Neural crest cell (in vitro differentiated cells): ENCODE measurements around the gene PKIB. TPM values are rescaled to one million over a fixed set of nuclear protein-coding genes. Genes with fewer than 3 reads are reported as not detected.

Experiments
- DNase-seq: peaks from one replicate; pipeline ENCODE4 v3.0.0; 2021; ENCODE audit warnings: low read depth, mixed read lengths, low spot score
- H3K27ac Mint-ChIP-seq: one replicate; pipeline ENCODE4 v1.8.0; 2021; ENCODE audit warnings: mild to moderate bottlenecking, mixed read lengths; ENCODE audit not compliant: unreplicated experiment
- H3K27me3 Mint-ChIP-seq: 2 replicates; pipeline ENCODE4 v1.8.0; 2021; ENCODE audit warnings: low read depth, mild to moderate bottlenecking, mixed read lengths
- H3K36me3 Mint-ChIP-seq: 2 replicates; pipeline ENCODE4 v1.8.0; 2021; ENCODE audit warnings: low read depth, mild to moderate bottlenecking, mixed read lengths
- H3K4me1 Mint-ChIP-seq: 2 replicates; pipeline ENCODE4 v1.8.0; 2021; ENCODE audit warnings: mixed read lengths
- H3K4me3 Mint-ChIP-seq: one replicate; pipeline ENCODE4 v1.8.0; 2021; ENCODE audit warnings: mild to moderate bottlenecking, mixed read lengths
- H3K9me3 Mint-ChIP-seq: 2 replicates; pipeline ENCODE4 v1.8.0; 2021; ENCODE audit warnings: mixed read lengths
- total RNA-seq: library from RNA; stranded (reverse); gene quantifications from 2 replicates; pipeline ENCODE4 v1.2.1, GENCODE V29; 2021
- TF ChIP-seq, protein P1 (sequence below): fragments of 200-600 bp; sonication (generic); conservative IDR thresholded peaks from 2 replicates; pipeline ENCODE4 v1.5.0; 2021; ENCODE audit warnings: antibody characterized with exemption, mild to moderate bottlenecking

Gene PKIB
- total RNA-seq, 1 donor from 2014 or later = 86.4 TPM

- DNase-seq = no peak
- peaks cover 33% of the 10 kb centered on the region for H3K4me1 Mint-ChIP-seq
- H3K27me3 Mint-ChIP-seq = no peaks in the 10 kb centered on the region
- H3K36me3 Mint-ChIP-seq = peaks cover 2% of the 10 kb centered on the region
- H3K4me3 Mint-ChIP-seq = no peak overlapping the region
- TF ChIP-seq, protein P1, sequence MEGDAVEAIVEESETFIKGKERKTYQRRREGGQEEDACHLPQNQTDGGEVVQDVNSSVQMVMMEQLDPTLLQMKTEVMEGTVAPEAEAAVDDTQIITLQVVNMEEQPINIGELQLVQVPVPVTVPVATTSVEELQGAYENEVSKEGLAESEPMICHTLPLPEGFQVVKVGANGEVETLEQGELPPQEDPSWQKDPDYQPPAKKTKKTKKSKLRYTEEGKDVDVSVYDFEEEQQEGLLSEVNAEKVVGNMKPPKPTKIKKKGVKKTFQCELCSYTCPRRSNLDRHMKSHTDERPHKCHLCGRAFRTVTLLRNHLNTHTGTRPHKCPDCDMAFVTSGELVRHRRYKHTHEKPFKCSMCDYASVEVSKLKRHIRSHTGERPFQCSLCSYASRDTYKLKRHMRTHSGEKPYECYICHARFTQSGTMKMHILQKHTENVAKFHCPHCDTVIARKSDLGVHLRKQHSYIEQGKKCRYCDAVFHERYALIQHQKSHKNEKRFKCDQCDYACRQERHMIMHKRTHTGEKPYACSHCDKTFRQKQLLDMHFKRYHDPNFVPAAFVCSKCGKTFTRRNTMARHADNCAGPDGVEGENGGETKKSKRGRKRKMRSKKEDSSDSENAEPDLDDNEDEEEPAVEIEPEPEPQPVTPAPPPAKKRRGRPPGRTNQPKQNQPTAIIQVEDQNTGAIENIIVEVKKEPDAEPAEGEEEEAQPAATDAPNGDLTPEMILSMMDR = no peak
- no peak overlapping the region for H3K27ac Mint-ChIP-seq
- no peaks in the 10 kb centered on the region for H3K9me3 Mint-ChIP-seq
These were observed 102.9 kb downstream of the PKIB start for GRCh38 chr6:122713138-122713537.

DNA sequence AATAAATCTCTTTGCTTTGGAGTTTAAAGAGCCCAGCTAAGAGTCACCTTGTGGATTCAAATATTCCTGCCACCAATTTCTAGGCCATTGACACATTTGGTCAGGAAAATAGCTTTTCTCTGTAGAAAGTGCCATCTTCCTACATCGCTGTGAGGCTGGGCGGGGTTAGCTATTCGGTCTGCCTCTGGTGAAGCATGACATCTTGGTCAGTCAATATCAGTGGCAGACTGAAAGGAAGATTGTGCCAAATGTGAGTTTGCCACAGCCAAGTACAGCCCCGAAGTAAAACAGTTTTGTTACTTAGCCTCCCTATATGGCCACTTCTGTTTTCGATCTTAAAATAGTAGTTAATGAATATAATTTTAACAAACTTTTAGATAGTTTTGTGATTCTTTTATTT, 103.9 kb downstream of the PKIB start:
- H3K27ac Mint-ChIP-seq = no peak overlapping the region
- no peaks in the 10 kb centered on the region for H3K9me3 Mint-ChIP-seq
- no peaks in the 10 kb centered on the region for H3K27me3 Mint-ChIP-seq
- H3K4me1 Mint-ChIP-seq = peaks cover 33% of the 10 kb centered on the region
- TF ChIP-seq, protein P1 = no peak
- peaks cover 5% of the 10 kb centered on the region for H3K36me3 Mint-ChIP-seq
- no peak overlapping the region for H3K4me3 Mint-ChIP-seq
- no peak for DNase-seq

DNA sequence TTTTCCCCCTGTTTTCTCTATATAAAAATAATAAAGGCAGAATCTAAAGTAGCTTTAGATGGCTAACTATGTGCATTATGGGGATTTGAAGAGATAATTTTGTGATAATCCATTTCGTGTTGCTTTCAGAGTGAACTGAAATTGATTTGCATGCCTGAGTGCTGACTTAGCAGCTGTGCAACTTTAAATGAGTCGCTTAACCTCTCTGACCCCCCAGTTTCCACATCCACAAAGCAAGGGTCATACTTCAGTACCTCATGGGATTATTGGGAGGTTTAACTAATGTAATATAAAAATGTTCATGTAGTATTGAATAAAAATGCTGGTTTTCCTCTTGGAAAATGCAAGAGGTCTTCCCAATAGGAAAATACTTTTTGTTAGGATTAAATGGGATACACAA, 105.5 kb downstream of the PKIB start:
- Mint-ChIP-seq H3K9me3 (no peaks in the 10 kb centered on the region), H3K4me1 (peaks cover 33% of the 10 kb centered on the region), H3K4me3 (no peak overlapping the region), H3K27ac (no peak overlapping the region), H3K36me3 (peaks cover 11% of the 10 kb centered on the region), H3K27me3 (no peaks in the 10 kb centered on the region)
- DNase-seq = no peak
- TF ChIP-seq, protein P1 = no peak

DNA sequence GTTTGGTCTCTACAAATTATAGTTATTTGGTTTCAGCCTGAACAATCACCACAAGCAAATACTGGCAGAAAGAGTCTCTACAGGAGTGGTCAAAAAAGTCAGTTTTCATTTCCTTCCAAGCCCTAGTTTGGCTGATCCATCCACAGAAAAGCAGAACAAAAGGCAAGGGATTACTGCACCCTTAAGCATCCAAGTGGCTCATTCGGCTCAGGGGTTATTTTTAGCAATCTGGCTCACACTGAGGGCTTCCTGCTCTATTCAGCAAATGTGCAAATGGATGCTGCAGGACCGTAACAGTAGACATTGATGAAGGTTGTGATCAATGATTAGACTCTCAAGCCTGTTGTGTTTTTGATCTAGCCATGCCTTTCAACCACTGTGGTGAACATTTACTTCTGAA, 107.1 kb downstream of the PKIB start:
- H3K27me3 Mint-ChIP-seq = no peaks in the 10 kb centered on the region
- DNase-seq = no peak
- TF ChIP-seq, protein P1 = no peak
- H3K4me3 Mint-ChIP-seq = no peak overlapping the region
- H3K36me3 Mint-ChIP-seq = peaks cover 11% of the 10 kb centered on the region
- H3K27ac Mint-ChIP-seq = no peak overlapping the region
- H3K4me1 Mint-ChIP-seq = peaks cover 29% of the 10 kb centered on the region
- no peaks in the 10 kb centered on the region for H3K9me3 Mint-ChIP-seq

- Mint-ChIP-seq H3K4me1 (peaks cover 18% of the 10 kb centered on the region), H3K9me3 (no peaks in the 10 kb centered on the region), H3K27me3 (no peaks in the 10 kb centered on the region), H3K4me3 (no peak overlapping the region), H3K27ac (no peak overlapping the region), H3K36me3 (peaks cover 11% of the 10 kb centered on the region)
- TF ChIP-seq, protein P1 = no peak
- no peak for DNase-seq
These were observed 108.4 kb downstream of the PKIB start for GRCh38 chr6:122718616-122719015.

- Mint-ChIP-seq H3K9me3 (no peaks in the 10 kb centered on the region), H3K27me3 (no peaks in the 10 kb centered on the region), H3K27ac (no peak overlapping the region), H3K36me3 (peaks cover 11% of the 10 kb centered on the region), H3K4me3 (no peak overlapping the region), H3K4me1 (peaks cover 15% of the 10 kb centered on the region)
- TF ChIP-seq, protein P1 = no peak
- DNase-seq = no peak
These were observed 109.0 kb downstream of the PKIB start for GRCh38 chr6:122719176-122719575.
